Breast epithelium (tissue), 3 donors: ENCODE results near the gene HMOX2.

ENCODE experiments used
- CTCF ChIP-seq, 3 donors: fragments of 450-650 bp; IDR thresholded peaks; one replicate each; pipeline ENCODE4 v1.5.1; 2016 to 2017; ENCODE audit warnings: antibody characterized with exemption in 3 of 3, mild to moderate bottlenecking in 3 of 3, moderate library complexity in 3 of 3
- POLR2A ChIP-seq: fragments of 450-650 bp; IDR thresholded peaks from one replicate; pipeline ENCODE4 v1.6.1; 2016; ENCODE audit warnings: antibody characterized with exemption, mild to moderate bottlenecking, moderate library complexity
- POLR2AphosphoS5 ChIP-seq, 3 donors: sonication (generic); formaldehyde crosslinking; IDR thresholded peaks; one replicate each; pipeline ENCODE4 v1.6.1; 2017; ENCODE audit warnings: antibody characterized with exemption in 3 of 3

- TF ChIP-seq CTCF (IDR thresholded peaks at IDR 0.05), result no peak
- no peak for TF ChIP-seq POLR2AphosphoS5 (IDR thresholded peaks at IDR 0.05)
- TF ChIP-seq POLR2A, result no peak
Observed at GRCh38 chr16:4556580-4556979, 80.4 kb downstream of the HMOX2 start.
